ENCODE data around the gene BCO1. TPM values are rescaled to one million over a fixed set of nuclear protein-coding genes. Genes with fewer than 3 reads are reported as not detected.

Gene BCO1, protein sequence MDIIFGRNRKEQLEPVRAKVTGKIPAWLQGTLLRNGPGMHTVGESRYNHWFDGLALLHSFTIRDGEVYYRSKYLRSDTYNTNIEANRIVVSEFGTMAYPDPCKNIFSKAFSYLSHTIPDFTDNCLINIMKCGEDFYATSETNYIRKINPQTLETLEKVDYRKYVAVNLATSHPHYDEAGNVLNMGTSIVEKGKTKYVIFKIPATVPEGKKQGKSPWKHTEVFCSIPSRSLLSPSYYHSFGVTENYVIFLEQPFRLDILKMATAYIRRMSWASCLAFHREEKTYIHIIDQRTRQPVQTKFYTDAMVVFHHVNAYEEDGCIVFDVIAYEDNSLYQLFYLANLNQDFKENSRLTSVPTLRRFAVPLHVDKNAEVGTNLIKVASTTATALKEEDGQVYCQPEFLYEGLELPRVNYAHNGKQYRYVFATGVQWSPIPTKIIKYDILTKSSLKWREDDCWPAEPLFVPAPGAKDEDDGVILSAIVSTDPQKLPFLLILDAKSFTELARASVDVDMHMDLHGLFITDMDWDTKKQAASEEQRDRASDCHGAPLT
- total RNA-seq: not detected in 2 replicates

DNA sequence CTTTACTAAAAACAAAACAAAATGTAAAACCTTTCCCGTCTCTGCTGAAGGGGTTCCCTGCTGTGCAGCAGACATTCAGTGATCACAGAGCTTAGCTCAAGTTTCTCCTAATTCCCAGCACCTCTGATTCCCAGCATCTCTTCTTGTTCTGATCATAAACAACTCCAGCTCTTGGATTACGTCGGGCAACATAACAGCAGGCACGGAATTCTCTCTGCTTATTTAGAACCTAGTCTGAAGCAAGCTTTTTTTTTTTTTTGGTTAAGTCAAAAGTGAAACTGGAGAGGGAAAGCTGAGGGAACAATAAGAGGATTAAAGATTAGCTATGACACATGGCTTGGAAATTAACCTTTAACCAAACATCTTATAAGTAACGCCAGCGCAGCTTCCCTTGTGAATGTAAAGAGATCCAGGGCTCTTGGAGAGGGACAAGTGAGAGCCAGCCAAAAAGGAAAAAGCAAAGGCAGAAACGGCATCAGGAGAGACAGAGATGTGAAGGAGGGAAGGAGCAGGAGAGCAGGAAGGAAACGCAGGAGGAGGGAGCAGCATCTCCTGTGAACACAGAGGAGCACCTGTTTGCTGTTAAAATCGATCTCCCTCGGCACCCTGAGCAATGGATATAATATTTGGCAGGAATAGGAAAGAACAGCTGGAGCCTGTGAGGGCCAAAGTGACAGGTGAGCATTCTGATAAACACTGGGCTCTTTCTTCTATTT lies at the start of gene BCO1:
BCO1 (plus strand) TSS at position 394 of the 716 bp plus-strand sequence; CDS start at position 614, 220 bp downstream.
- peak within 1 kb of the TSS; percentile 95 for H2AFZ ChIP-seq (ENCODE audit: low read length)
- H3K4me3 ChIP-seq (ENCODE audit: insufficient read depth, low read length): peak within 1 kb of the TSS; percentile 68
- H3K4me2 ChIP-seq (ENCODE audit: insufficient read depth, low read length): peak within 1 kb of the TSS; percentile 88
- H3K27me3 ChIP-seq (ENCODE audit: insufficient read depth, low read length): no peaks in the 10 kb centered on the region
- H3K9me3 ChIP-seq (ENCODE audit: low read depth, low read length): no peaks in the 10 kb centered on the region
- TF ChIP-seq, protein P1, sequence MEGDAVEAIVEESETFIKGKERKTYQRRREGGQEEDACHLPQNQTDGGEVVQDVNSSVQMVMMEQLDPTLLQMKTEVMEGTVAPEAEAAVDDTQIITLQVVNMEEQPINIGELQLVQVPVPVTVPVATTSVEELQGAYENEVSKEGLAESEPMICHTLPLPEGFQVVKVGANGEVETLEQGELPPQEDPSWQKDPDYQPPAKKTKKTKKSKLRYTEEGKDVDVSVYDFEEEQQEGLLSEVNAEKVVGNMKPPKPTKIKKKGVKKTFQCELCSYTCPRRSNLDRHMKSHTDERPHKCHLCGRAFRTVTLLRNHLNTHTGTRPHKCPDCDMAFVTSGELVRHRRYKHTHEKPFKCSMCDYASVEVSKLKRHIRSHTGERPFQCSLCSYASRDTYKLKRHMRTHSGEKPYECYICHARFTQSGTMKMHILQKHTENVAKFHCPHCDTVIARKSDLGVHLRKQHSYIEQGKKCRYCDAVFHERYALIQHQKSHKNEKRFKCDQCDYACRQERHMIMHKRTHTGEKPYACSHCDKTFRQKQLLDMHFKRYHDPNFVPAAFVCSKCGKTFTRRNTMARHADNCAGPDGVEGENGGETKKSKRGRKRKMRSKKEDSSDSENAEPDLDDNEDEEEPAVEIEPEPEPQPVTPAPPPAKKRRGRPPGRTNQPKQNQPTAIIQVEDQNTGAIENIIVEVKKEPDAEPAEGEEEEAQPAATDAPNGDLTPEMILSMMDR (IDR thresholded peaks at IDR 0.05; ENCODE audit: extremely low read depth, low read depth, low read length): no peak
- H3K36me3 ChIP-seq (ENCODE audit: insufficient read depth, low read length): no peaks in the 10 kb centered on the region
- no peaks in the 10 kb centered on the region for H3K79me2 ChIP-seq (ENCODE audit: insufficient read depth, low read length)
- peak; percentile 67 for DNase-seq (ENCODE audit: insufficient read length, low spot score, missing footprints)
- H3K27ac ChIP-seq (ENCODE audit: low read depth, low read length): no peak within 1 kb of the TSS
- no peaks in the 10 kb centered on the region for H4K20me1 ChIP-seq (ENCODE audit: insufficient read depth, low read length)
- H3K4me1 ChIP-seq (ENCODE audit: insufficient read depth, low read length): peaks cover 3% of the 10 kb centered on the region

DNA sequence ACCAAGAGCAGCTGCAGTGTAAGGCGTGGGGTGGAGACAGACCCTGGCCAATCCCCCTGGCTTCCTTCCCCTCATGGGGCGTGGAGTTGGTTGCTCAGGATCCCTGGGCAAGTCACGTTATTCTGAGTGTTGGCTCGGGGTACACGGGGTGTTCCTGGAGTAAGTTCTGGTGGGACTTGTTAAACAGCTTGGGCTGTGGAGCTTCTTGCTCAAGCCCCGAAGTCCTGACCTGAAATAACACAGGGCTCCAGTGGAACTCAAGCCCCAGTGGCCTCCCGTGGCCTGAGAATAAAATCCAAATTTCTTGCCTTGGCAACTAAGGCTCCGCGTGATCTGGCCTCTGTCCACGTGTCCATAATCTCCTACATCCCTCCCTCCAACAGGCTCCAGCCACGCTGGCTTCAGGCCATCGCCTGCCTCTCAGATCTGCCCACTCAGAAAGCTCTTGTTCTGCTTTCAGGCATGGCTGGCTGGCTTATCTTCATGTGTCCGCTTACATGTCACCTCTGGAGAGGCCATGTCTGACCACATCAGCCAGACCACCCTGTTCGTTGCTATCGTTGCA lies 49.3 kb upstream of the BCO1 start:
- peaks cover 15% of the 10 kb centered on the region for H3K4me1 ChIP-seq (ENCODE audit: insufficient read depth, low read length)
- H3K36me3 ChIP-seq (ENCODE audit: insufficient read depth, low read length): no peaks in the 10 kb centered on the region
- TF ChIP-seq, protein P1 (IDR thresholded peaks at IDR 0.05; ENCODE audit: extremely low read depth, low read depth, low read length): no peak
- DNase-seq (ENCODE audit: insufficient read length, low spot score, missing footprints): peak; percentile 87
- H3K9me3 ChIP-seq (ENCODE audit: low read depth, low read length): no peaks in the 10 kb centered on the region
- no peaks in the 10 kb centered on the region for H3K27me3 ChIP-seq (ENCODE audit: insufficient read depth, low read length)
- H2AFZ ChIP-seq (ENCODE audit: low read length): peak overlapping the region; percentile 58
- H3K4me3 ChIP-seq (ENCODE audit: insufficient read depth, low read length): no peak overlapping the region
- no peak overlapping the region for H3K27ac ChIP-seq (ENCODE audit: low read depth, low read length)
- no peaks in the 10 kb centered on the region for H4K20me1 ChIP-seq (ENCODE audit: insufficient read depth, low read length)
- H3K79me2 ChIP-seq (ENCODE audit: insufficient read depth, low read length): no peaks in the 10 kb centered on the region
- peak overlapping the region; percentile 6 for H3K4me2 ChIP-seq (ENCODE audit: insufficient read depth, low read length)

DNA sequence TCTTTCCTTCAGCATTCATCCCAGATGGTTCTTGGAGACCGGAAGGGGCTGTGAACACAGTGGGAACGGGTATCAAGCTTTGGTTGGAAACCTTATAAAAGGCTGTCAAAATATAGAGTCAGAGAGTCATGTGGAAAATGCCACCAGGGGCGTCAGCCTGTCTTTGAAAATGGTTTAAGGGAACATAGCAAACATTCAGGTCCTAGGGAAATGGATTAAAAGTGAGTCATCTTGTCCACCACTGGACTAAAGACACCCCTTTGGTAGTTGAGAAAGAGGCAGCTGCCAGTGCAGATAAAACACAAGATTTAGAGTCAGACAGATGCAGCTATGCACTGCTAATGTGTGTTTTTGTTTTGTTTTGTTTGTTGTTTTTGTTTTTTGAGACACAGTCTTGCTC lies 47.8 kb upstream of the BCO1 start:
- Histone ChIP-seq H3K4me3 (ENCODE audit: insufficient read depth, low read length) (no peak overlapping the region), H3K27me3 (ENCODE audit: insufficient read depth, low read length) (peaks cover 9% of the 10 kb centered on the region), H3K36me3 (ENCODE audit: insufficient read depth, low read length) (no peaks in the 10 kb centered on the region), H3K4me1 (ENCODE audit: insufficient read depth, low read length) (peaks cover 15% of the 10 kb centered on the region), H3K27ac (ENCODE audit: low read depth, low read length) (no peak overlapping the region), H2AFZ (ENCODE audit: low read length) (peak overlapping the region; percentile 48), H3K4me2 (ENCODE audit: insufficient read depth, low read length) (peak overlapping the region; percentile 16), H3K79me2 (ENCODE audit: insufficient read depth, low read length) (no peaks in the 10 kb centered on the region), H3K9me3 (ENCODE audit: low read depth, low read length) (no peaks in the 10 kb centered on the region), H4K20me1 (ENCODE audit: insufficient read depth, low read length) (no peaks in the 10 kb centered on the region)
- peak; percentile 92 for DNase-seq (ENCODE audit: insufficient read length, low spot score, missing footprints)
- TF ChIP-seq, protein P1 (IDR thresholded peaks at IDR 0.05; ENCODE audit: extremely low read depth, low read depth, low read length): no peak

Measured in osteoblast (primary cell).